Brain microvascular endothelial cell (primary cell): ENCODE measurements around the gene HTN3.
"Not testable (repeated sequence)": the region's sequence is repeated elsewhere in the genome, so short reads cannot be mapped to it uniquely, and the experiment has no call there.

ENCODE experiments used
- DNase-seq: peaks from one replicate; pipeline ENCODE4 v3.0.0-alpha.2; 2020
- H3K27ac ChIP-seq: fragments of 250-450 bp; sonication (Bioruptor Pico); 2 replicates; pipeline ENCODE4 v1.5.1; 2020; ENCODE audit warnings: mild to moderate bottlenecking, moderate library complexity
- H3K27me3 ChIP-seq: fragments of 250-450 bp; sonication (Bioruptor Pico); replicated peaks from 2 replicates; pipeline ENCODE4 v1.5.1; 2020; ENCODE audit warnings: mild to moderate bottlenecking
- H3K36me3 ChIP-seq: fragments of 250-450 bp; sonication (Bioruptor Pico); replicated peaks from 2 replicates; pipeline ENCODE4 v1.5.1; 2020; ENCODE audit warnings: mild to moderate bottlenecking
- H3K4me3 ChIP-seq: 2 replicates; pipeline ENCODE4 v1.5.1; 2011; ENCODE audit warnings: low read depth, mild to moderate bottlenecking, control low read depth, low read length, moderate library complexity
- in situ Hi-C: cut with HindIII; loops from 2 replicates; pipeline ENCODE4 v1.10.0; 2017; ENCODE audit warnings: low sequenced_read_pairs, low pct_ligation_motif_present
- TF ChIP-seq, protein P1 (sequence below): IDR thresholded peaks from 2 replicates; pipeline ENCODE4 v1.5.1; 2011; ENCODE audit warnings: low read depth, mild to moderate bottlenecking, moderate library complexity, low read length, control low read depth, inconsistent platforms; ENCODE audit errors: missing control alignments

HTN3 gene

DNA sequence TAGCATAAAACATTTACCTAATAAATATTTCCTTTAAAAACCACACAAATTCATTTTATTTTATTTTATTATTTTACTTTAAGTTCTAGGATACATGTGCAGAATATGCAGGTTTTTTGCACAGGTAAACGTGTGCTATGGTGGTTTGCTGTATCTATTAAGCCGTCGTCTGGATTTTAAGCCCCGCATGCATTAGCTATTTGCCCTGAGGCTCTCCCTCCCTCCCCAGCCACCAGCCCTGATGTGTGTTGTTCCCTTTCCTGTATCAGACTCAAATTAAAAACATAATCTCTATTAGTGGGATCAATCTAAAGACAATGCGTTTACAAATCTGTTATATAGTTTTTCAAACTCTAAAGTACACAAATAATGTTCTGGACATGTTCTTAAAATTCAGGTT is 1.2 kb upstream of the HTN3 start:
- DNase-seq, result no peak
- no peaks in the 10 kb centered on the region for H3K27me3 ChIP-seq
- in situ Hi-C loops, result no loop called here
- no peak overlapping the region for H3K27ac ChIP-seq
- TF ChIP-seq, protein P1, sequence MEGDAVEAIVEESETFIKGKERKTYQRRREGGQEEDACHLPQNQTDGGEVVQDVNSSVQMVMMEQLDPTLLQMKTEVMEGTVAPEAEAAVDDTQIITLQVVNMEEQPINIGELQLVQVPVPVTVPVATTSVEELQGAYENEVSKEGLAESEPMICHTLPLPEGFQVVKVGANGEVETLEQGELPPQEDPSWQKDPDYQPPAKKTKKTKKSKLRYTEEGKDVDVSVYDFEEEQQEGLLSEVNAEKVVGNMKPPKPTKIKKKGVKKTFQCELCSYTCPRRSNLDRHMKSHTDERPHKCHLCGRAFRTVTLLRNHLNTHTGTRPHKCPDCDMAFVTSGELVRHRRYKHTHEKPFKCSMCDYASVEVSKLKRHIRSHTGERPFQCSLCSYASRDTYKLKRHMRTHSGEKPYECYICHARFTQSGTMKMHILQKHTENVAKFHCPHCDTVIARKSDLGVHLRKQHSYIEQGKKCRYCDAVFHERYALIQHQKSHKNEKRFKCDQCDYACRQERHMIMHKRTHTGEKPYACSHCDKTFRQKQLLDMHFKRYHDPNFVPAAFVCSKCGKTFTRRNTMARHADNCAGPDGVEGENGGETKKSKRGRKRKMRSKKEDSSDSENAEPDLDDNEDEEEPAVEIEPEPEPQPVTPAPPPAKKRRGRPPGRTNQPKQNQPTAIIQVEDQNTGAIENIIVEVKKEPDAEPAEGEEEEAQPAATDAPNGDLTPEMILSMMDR, result no peak
- no peak overlapping the region for H3K4me3 ChIP-seq
- H3K36me3 ChIP-seq, result no peaks in the 10 kb centered on the region

DNA sequence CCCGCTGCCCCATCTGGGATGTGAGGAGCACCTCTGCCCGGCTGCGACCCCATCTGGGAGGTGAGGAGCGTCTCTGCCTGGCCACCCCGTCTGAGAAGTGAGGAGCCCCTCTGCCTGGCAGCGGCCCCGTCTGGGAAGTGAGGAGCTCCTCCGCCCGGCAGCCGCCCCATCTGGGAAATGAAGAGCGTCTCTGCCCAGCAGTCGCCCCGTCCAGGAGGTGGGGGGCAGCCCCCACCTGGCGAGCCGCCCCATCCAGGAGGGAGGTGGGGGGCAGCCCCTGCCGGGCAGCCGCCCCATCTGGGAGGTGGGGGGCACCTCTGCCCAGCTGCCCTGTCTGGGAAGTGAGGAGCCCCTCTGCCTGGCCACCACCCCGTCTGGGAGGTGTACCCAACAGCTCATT is 9.3 kb downstream of the HTN3 start:
- H3K27ac ChIP-seq, H3K36me3 ChIP-seq, H3K4me3 ChIP-seq, DNase-seq, in situ Hi-C loops, H3K27me3 ChIP-seq: not testable (repeated sequence)

DNA sequence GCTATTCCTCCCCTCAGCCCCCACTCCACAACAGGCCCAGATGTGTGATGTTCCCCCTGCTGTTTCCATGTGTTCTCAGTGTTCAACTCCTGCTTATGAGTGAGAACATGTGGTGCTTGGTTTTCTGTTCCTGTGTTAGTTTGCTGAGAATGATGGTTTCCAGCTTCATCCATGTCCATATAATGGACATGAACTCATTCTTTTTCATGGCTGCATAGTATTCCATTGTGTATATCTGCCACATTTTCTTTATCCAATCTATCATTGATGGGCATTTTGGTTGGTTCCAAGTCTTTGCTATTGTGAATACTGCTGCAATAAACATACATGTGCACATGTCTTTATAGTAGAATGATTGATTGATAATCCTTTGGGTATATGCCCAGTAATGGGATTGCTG is 11.7 kb downstream of the HTN3 start:
- H3K36me3 ChIP-seq, DNase-seq, H3K27ac ChIP-seq, H3K4me3 ChIP-seq, H3K27me3 ChIP-seq, in situ Hi-C loops: not testable (repeated sequence)

- TF ChIP-seq, protein P1, result no peak
- Histone ChIP-seq H3K27me3 (no peaks in the 10 kb centered on the region), H3K27ac (no peak overlapping the region), H3K36me3 (no peaks in the 10 kb centered on the region), H3K4me3 (no peak overlapping the region)
- no peak for DNase-seq
- in situ Hi-C loops, result no loop called here
These were observed 13.5 kb downstream of the HTN3 start for GRCh38 chr4:70041652-70042286.

DNA sequence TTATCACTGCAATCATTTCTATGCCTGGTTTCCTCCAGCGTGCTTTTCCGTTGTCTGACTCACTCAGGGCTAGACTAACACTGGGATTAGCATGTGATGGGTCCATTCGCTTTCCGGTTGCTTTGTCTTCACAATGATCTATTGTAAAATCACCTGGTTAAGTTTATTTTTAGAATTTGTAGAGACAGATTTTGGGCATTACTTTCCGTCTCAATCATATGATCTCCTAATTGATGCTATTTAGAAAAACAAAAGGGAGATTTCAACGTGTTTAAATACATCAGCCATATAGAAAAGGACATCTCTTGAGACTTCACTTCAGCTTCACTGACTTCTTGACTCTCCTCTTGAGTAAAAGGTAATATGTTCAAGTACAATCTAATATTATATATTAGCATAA is 21.9 kb downstream of the HTN3 start, which contains the start of gene HTN1:
TSS of gene HTN1 (plus strand) at position 301 of the 400 bp plus-strand sequence. CDS start 2,639 bp downstream, outside the sequence.
- in situ Hi-C loops, DNase-seq, H3K27ac ChIP-seq: not testable (repeated sequence)

DNA sequence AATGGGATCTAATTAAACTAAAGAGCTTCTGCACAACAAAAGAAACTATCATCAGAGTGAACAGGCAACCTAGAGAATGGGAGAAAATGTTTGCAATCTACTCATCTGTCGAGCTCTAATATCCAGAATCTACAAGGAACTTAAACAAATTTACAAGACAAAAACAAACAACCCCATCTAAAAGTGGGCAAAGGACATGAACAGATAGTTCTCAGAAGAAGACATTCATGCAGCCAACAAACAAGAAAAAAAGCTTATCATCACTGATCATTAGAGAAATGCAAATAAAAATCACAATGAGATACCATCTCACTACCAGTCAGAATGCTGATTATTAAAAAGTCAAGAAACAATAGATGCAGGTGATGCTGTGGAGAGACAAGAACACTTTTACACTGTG is 28.3 kb downstream of the HTN3 start:
- H3K27ac ChIP-seq, DNase-seq: not testable (repeated sequence)

More for the DNA sequence above, 21.9 kb downstream of the HTN3 start, which contains the start of gene HTN1:
- not testable (repeated sequence) for H3K36me3 ChIP-seq, H3K4me3 ChIP-seq, H3K27me3 ChIP-seq

DNA sequence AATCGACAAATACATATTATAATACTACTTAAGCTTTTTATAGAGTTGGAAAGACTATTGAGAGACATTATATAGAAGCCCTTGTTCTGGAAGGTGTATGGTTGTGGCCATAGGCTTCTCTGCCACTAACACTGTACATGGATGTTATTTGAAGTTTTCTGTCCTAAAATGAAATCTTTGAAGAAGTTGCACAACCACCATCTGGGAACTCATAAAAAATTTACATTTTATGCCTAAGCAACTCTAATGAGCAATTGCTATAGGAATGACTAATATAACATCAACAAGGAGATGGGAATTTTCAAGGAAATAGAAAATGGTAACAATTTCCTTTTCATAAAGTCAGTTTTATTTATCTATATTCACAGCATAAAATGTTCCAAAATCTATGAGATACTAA is 29.4 kb downstream of the HTN3 start:
- DNase-seq, result no peak
- no peaks in the 10 kb centered on the region for H3K27me3 ChIP-seq
- in situ Hi-C loops, result no loop called here
- H3K27ac ChIP-seq, result no peak overlapping the region
- TF ChIP-seq, protein P1, result no peak
- no peak overlapping the region for H3K4me3 ChIP-seq
- H3K36me3 ChIP-seq, result no peaks in the 10 kb centered on the region

More for the DNA sequence above, 28.3 kb downstream of the HTN3 start:
- H3K36me3 ChIP-seq, H3K4me3 ChIP-seq, H3K27me3 ChIP-seq, in situ Hi-C loops: not testable (repeated sequence)

GRCh38 chr4:70059149-70059548 is 30.9 kb downstream of the HTN3 start:
- DNase-seq, result no peak

More at GRCh38 chr4:70059149-70059548, 30.9 kb downstream of the HTN3 start:
- Histone ChIP-seq H3K27me3 (no peaks in the 10 kb centered on the region), H3K27ac (no peak overlapping the region), H3K4me3 (no peak overlapping the region), H3K36me3 (no peaks in the 10 kb centered on the region)
- TF ChIP-seq, protein P1, result no peak
- in situ Hi-C loops, result no loop called here
